ENCODE data around the gene IRF9.

GRCh38 chr14:24179961-24180796 lies 19.1 kb downstream of the IRF9 start:
- TF ChIP-seq CTCF (IDR thresholded peaks at IDR 0.05 in 4 of 5, conservative IDR thresholded peaks at IDR 0.05 in 1 of 5) (no peak), POLR2A (IDR thresholded peaks at IDR 0.05) (no peak)
